HG02610 (cell line): ENCODE results near the gene KLK14.

ENCODE experiments used
- ATAC-seq: cut with Tn5 transposase; IDR thresholded peaks from one replicate; pipeline ENCODE4 v1.9.1; 2021; ENCODE audit warnings: mild to moderate bottlenecking, moderate library complexity; ENCODE audit not compliant: unreplicated experiment

The KLK14 gene

GRCh38 chr19:51082611-51083010, at the start of gene KLK14:
Gene KLK14, minus strand, starts transcription at chr19:51082887. Its CDS starts 273 bp downstream, at chr19:51082614.
- ATAC-seq: no peak

- ATAC-seq: no peak
Observed at GRCh38 chr19:51131780-51132680, 49.3 kb upstream of the KLK14 start.

- no peak for ATAC-seq
Observed at GRCh38 chr19:51129716-51130115, 47.0 kb upstream of the KLK14 start.

- ATAC-seq: no peak
Observed at GRCh38 chr19:51128227-51128626, 45.5 kb upstream of the KLK14 start.

- no peak for ATAC-seq
Observed at GRCh38 chr19:51127755-51128154, 45.1 kb upstream of the KLK14 start.

GRCh38 chr19:51127032-51127431, 44.3 kb upstream of the KLK14 start:
- no peak for ATAC-seq

- no peak for ATAC-seq
Observed at GRCh38 chr19:51125421-51126075, 42.9 kb upstream of the KLK14 start.

- no peak for ATAC-seq
Observed at GRCh38 chr19:51124729-51125128, 42.0 kb upstream of the KLK14 start, which contains the start of gene SIGLEC9. Gene SIGLEC9, plus strand, starts transcription at chr19:51124906. Its CDS starts 69 bp downstream, at chr19:51124975.

GRCh38 chr19:51124216-51124615, 41.5 kb upstream of the KLK14 start:
- no peak for ATAC-seq

GRCh38 chr19:51123802-51124201, 41.1 kb upstream of the KLK14 start:
- no peak for ATAC-seq

- ATAC-seq: no peak
Observed at GRCh38 chr19:51123381-51123800, 40.7 kb upstream of the KLK14 start.

- no peak for ATAC-seq
Observed at GRCh38 chr19:51122112-51122981, 39.7 kb upstream of the KLK14 start.

GRCh38 chr19:51121257-51121656, 38.6 kb upstream of the KLK14 start:
- ATAC-seq: no peak

GRCh38 chr19:51120160-51120559, 37.5 kb upstream of the KLK14 start:
- no peak for ATAC-seq

- no peak for ATAC-seq
Observed at GRCh38 chr19:51119611-51120010, 36.9 kb upstream of the KLK14 start.

- no peak for ATAC-seq
Observed at GRCh38 chr19:51119101-51119500, 36.4 kb upstream of the KLK14 start.

- ATAC-seq: no peak
Observed at GRCh38 chr19:51116736-51117286, 34.1 kb upstream of the KLK14 start.

- no peak for ATAC-seq
Observed at GRCh38 chr19:51114087-51114729, 31.5 kb upstream of the KLK14 start.

- ATAC-seq: no peak
Observed at GRCh38 chr19:51111606-51112005, 28.9 kb upstream of the KLK14 start.

- no peak for ATAC-seq
Observed at GRCh38 chr19:51110666-51110971, 27.9 kb upstream of the KLK14 start.

GRCh38 chr19:51108805-51109146, 26.1 kb upstream of the KLK14 start:
- peak; percentile 33 for ATAC-seq
